Lung (tissue), 12 donors: ENCODE data around the gene LCE3A. TPM values are rescaled to one million over a fixed set of nuclear protein-coding genes. Genes with fewer than 3 reads are reported as not detected.
"Not testable (repeated sequence)": the region's sequence is repeated elsewhere in the genome, so short reads cannot be mapped to it uniquely, and the experiment has no call there.

Experiments used
- ATAC-seq: fragments of 200-7000 bp; cut with Tn5 transposase; one replicate; pipeline ENCODE4 v1.9.1; 2020; ENCODE audit warnings: moderate number of reproducible peaks; ENCODE audit not compliant: insufficient read depth, low FRiP score
- DNase-seq, 3 donors: peaks; one replicate each; pipeline ENCODE4 v3.0.0-alpha.2; 2013 to 2017
- H3K27ac ChIP-seq, 2 donors: one replicate each; pipeline ENCODE4 v1.5.1; 2013; ENCODE audit warnings: mild to moderate bottlenecking in 2 of 2, moderate library complexity in 2 of 2, control low read depth in 1 of 2, inconsistent platforms in 1 of 2, low read depth in 1 of 2, low read length in 1 of 2
- H3K27me3 ChIP-seq, 3 donors: one replicate each; pipeline ENCODE4 v1.5.1; 2013; ENCODE audit warnings: low read length in 2 of 3; ENCODE audit not compliant: control insufficient read depth in 3 of 3, insufficient read depth in 3 of 3
- H3K36me3 ChIP-seq, 4 donors: one replicate each; pipeline ENCODE4 v1.5.1; 2013; ENCODE audit warnings: low read length in 4 of 4, mild to moderate bottlenecking in 1 of 4, moderate library complexity in 1 of 4; ENCODE audit not compliant: control insufficient read depth in 4 of 4, insufficient read depth in 4 of 4
- H3K4me1 ChIP-seq, 5 donors: one replicate each; pipeline ENCODE4 v1.5.1; 2013; ENCODE audit warnings: low read length in 5 of 5, mild to moderate bottlenecking in 2 of 5, moderate library complexity in 1 of 5; ENCODE audit not compliant: control insufficient read depth in 5 of 5, insufficient read depth in 5 of 5
- H3K4me3 ChIP-seq: one replicate; pipeline ENCODE4 v1.5.1; 2013; ENCODE audit warnings: mild to moderate bottlenecking, control low read depth, moderate library complexity
- H3K9ac ChIP-seq, 2 donors: one replicate each; pipeline ENCODE4 v1.5.1; 2013; ENCODE audit warnings: low read length in 2 of 2, control low read depth in 1 of 2; ENCODE audit not compliant: insufficient read depth in 1 of 2
- H3K9me3 ChIP-seq, 4 donors: one replicate each; pipeline ENCODE4 v1.5.1; 2013; ENCODE audit warnings: low read length in 3 of 4, mild to moderate bottlenecking in 1 of 4, moderate library complexity in 1 of 4; ENCODE audit not compliant: control insufficient read depth in 4 of 4, insufficient read depth in 3 of 4
- WGBS, 2 donors: extraction: QIAGEN DNeasy Blood & Tissue Kit; methylation state at CpG; one replicate each; pipeline ENCODE4 v1.1.7; 2013; 5-methylcytosine and 5-hydroxymethylcytosine counted together
- polyA plus RNA-seq, 2 donors: library from polyadenylated mRNA; stranded (reverse); fragments of 200-250 nt; gene quantifications; one replicate each; pipeline ENCODE4 v1.2.1, GENCODE V29; 2013
- total RNA-seq, 2 donors: library from RNA; depleted of rRNA in 1 of 2; stranded (reverse); fragments of >200 nt in 1 of 2; gene quantifications; one replicate each; pipeline ENCODE4 v1.2.1, GENCODE V29; 2014 to 2021
- TF ChIP-seq, protein P1 (sequence below): IDR thresholded peaks from 2 replicates; pipeline ENCODE4 v1.5.1; 2012; ENCODE audit warnings: mild to moderate bottlenecking; ENCODE audit errors: control extremely low read depth, extremely low read depth
- donor health status: control.
- donor health status: control.
- donor health status: Bipolar disorder and iron deficiency.
- donor health status: healthy.
- donor health status: DM: yes; HTN: yes; CAD: no.

The LCE3A gene
- total and polyA plus RNA-seq, 4 donors, result not detected

- Histone ChIP-seq H3K27me3 (no peaks in the 10 kb centered on the region), H3K27ac (no peak overlapping the region), H3K4me3 (no peak overlapping the region), H3K36me3 (no peaks in the 10 kb centered on the region), H3K4me1 (no peaks in the 10 kb centered on the region), H3K9ac (no peak overlapping the region), H3K9me3 (peaks cover 0 to under 1% (median 0%) of the 10 kb centered on the region in 4 donors)
- no peak for DNase-seq
- TF ChIP-seq, protein P1, sequence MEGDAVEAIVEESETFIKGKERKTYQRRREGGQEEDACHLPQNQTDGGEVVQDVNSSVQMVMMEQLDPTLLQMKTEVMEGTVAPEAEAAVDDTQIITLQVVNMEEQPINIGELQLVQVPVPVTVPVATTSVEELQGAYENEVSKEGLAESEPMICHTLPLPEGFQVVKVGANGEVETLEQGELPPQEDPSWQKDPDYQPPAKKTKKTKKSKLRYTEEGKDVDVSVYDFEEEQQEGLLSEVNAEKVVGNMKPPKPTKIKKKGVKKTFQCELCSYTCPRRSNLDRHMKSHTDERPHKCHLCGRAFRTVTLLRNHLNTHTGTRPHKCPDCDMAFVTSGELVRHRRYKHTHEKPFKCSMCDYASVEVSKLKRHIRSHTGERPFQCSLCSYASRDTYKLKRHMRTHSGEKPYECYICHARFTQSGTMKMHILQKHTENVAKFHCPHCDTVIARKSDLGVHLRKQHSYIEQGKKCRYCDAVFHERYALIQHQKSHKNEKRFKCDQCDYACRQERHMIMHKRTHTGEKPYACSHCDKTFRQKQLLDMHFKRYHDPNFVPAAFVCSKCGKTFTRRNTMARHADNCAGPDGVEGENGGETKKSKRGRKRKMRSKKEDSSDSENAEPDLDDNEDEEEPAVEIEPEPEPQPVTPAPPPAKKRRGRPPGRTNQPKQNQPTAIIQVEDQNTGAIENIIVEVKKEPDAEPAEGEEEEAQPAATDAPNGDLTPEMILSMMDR, result no peak
- 70% methylated on average over 1 of the region's 1 CpG; no CpG with 5 or more reads in 1 of the 2 donors for WGBS, 2 donors
- no peak for ATAC-seq
These were observed 37.3 kb downstream of the LCE3A start for GRCh38 chr1:152585586-152585985.

GRCh38 chr1:152582647-152583046 is 40.3 kb downstream of the LCE3A start:
- Histone ChIP-seq H3K9ac (no peak overlapping the region), H3K27ac (no peak overlapping the region), H3K9me3 (peaks cover 0 to 5% (median 1%) of the 10 kb centered on the region in 4 donors), H3K27me3 (no peaks in the 10 kb centered on the region), H3K4me1 (no peaks in the 10 kb centered on the region), H3K36me3 (no peaks in the 10 kb centered on the region), H3K4me3 (no peak overlapping the region)
- DNase-seq, result no peak
- 74 to 89% methylated on average over 1 of the region's 1 CpG for WGBS, 2 donors
- TF ChIP-seq, protein P1, result no peak
- no peak for ATAC-seq

GRCh38 chr1:152580433-152580832 is 42.5 kb downstream of the LCE3A start, which contains the start of gene LCE3D:
TSS of gene LCE3D (minus strand) at chr1:152580516. CDS start at chr1:152579936, 580 bp downstream.
- Histone ChIP-seq H3K9ac (no peak within 1 kb of the TSS), H3K4me3 (no peak within 1 kb of the TSS), H3K36me3 (no peaks in the 10 kb centered on the region), H3K27me3 (no peaks in the 10 kb centered on the region), H3K27ac (no peak within 1 kb of the TSS), H3K9me3 (peaks cover 0 to 5% (median 1%) of the 10 kb centered on the region in 4 donors), H3K4me1 (no peaks in the 10 kb centered on the region)
- WGBS, 2 donors, result 74 to 80% methylated on average over 4 of the region's 4 CpGs
- TF ChIP-seq, protein P1, result no peak
- ATAC-seq, result no peak
- no peak for DNase-seq

DNA sequence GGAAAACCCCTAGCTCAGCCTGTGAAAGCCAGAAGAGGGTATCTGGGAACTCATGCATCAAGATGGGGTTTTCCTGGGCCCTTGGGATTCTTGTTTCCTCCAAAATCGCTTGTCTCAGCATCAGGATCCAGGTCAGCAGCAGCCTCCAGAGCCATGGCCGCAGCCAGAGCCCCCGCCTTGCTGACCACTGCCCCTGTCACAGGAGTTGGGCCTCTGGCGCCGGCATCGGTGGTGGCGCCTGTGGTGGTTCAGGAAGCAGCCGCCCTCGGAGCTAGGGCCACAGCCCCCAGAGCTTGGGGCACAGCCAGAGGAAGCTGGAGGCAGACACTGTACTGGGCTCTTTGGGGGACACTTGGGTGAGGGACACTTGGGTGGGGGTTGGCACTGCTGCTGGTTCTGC is 43.4 kb downstream of the LCE3A start:
- not testable (repeated sequence) for ATAC-seq, H3K9me3 ChIP-seq, H3K27ac ChIP-seq, H3K4me1 ChIP-seq, DNase-seq, H3K27me3 ChIP-seq, H3K4me3 ChIP-seq, H3K9ac ChIP-seq, H3K36me3 ChIP-seq
- WGBS, 2 donors, result 89 to 92% methylated on average over 8 to 9 of the region's 9 CpGs
